NOMO-1 treated with dmso at 0.1 percent for 144 hours (cell line): ENCODE data around the gene ATP11A.
"Not testable (repeated sequence)": the region's sequence is repeated elsewhere in the genome, so short reads cannot be mapped to it uniquely, and the experiment has no call there.

ENCODE experiments used
- DNase-seq: peaks from one replicate; lab custom pipeline; 2025; ENCODE audit not compliant: unreplicated experiment; lab: John Stamatoyannopoulos, UW

The ATP11A gene

DNA sequence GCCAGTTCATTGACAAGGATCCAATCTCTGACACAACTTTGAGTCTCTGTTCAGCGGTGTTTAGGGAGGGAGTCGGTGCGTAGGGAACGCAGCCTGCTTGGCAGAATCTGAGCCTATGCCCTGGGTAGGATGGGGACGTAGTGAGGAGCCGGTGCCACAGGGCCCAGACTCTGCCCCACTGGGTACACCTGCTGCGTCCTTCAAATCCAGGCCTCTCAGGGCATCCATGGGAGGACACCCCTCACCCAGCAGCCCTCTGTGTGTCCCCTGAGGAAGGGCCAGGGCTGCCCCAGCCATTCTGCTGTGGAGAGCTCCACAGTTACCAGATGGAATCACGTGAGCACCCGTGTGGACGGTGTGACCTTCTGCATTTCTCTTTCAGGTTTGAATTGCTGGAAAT lies 146.0 kb downstream of the ATP11A start:
- DNase-seq, result no peak

DNA sequence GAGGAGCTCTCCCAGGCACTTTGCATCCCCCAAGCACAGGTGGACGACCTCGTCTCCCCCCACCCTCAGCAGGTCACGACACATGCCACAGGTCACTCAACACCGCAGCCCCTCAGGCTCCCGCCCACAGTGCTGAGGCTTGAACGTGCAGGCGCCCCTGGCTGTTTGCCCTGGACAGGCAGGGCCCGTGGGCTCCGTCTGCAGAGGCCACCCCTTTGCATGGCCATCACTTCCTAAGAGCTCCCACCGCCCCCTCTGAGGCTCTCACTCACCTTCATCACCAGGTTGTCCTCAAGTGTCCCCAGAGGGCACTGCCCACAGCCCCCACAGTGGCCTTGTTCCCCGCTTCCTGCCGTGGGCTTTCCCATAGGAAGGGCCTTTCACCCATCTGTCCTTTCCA lies 147.1 kb downstream of the ATP11A start:
- no peak for DNase-seq

GRCh38 chr13:112837371-112838037 lies 147.7 kb downstream of the ATP11A start:
- no peak for DNase-seq

GRCh38 chr13:112838038-112838841 lies 148.4 kb downstream of the ATP11A start:
- no peak for DNase-seq

GRCh38 chr13:112838842-112839117 lies 148.9 kb downstream of the ATP11A start:
- DNase-seq, result no peak

GRCh38 chr13:112839356-112840105 lies 149.7 kb downstream of the ATP11A start:
- no peak for DNase-seq

- no peak for DNase-seq
These were observed 150.8 kb downstream of the ATP11A start for GRCh38 chr13:112840472-112841302.

- DNase-seq, result not testable (repeated sequence)
These were observed 151.6 kb downstream of the ATP11A start for GRCh38 chr13:112841303-112842015.

- no peak for DNase-seq
These were observed 152.6 kb downstream of the ATP11A start for GRCh38 chr13:112842343-112842856.

- DNase-seq, result no peak
These were observed 153.1 kb downstream of the ATP11A start for GRCh38 chr13:112842931-112843391.

GRCh38 chr13:112843392-112844111 lies 153.7 kb downstream of the ATP11A start:
- no peak for DNase-seq

DNA sequence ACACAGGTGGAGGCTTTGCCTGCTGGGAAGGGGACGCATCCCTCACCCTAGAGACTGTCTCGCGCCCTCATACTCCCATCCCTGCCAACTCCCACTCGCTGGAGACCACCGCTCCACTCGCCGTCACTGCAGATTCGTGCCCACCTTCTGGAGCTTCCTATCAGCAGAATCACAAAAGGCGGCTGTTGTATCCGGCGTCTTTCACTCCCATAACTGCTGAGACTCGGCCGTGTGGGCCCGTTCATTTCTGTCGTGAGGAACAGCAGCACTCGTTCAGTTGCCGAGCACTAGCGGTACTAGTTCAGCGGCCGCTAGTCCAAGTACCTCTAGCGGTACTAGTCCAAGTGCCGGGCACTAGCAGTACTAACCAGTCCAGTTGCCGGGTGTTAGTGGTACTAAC lies 154.6 kb downstream of the ATP11A start:
- DNase-seq, result no peak

GRCh38 chr13:112844879-112845278 lies 155.0 kb downstream of the ATP11A start:
- no peak for DNase-seq

DNA sequence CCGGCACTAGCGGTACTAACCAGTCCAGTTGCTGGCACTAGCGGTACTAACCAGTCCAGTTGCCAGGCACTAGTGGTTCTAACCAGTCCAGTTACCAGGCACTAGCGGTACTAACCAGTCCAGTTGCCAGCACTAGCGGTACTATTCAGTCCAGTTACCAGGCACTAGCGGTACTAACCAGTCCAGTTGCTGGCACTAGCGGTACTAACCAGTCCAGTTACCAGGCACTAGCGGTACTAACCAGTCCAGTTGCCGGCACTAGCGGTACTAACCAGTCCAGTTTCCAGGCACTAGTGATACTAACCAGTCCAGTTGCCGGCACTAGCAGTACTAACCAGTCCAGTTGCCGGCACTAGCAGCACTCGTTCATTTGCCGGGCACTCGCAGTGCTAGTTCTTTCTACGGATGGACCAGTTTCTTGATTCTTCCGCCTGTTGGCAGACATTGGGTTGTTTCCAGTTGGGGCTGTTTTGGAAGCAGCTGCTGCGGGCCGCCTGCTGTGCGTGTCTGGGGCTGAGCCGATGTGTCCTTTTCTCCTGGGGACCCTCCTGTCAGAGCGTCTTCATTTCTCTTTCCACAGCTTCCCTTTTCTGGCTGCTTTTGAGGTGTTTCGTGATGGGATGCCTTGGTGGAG lies 155.8 kb downstream of the ATP11A start:
- DNase-seq, result no peak

- DNase-seq, result no peak
These were observed 156.7 kb downstream of the ATP11A start for GRCh38 chr13:112846411-112847115.

- no peak for DNase-seq
These were observed 159.7 kb downstream of the ATP11A start for GRCh38 chr13:112849500-112849899.

DNA sequence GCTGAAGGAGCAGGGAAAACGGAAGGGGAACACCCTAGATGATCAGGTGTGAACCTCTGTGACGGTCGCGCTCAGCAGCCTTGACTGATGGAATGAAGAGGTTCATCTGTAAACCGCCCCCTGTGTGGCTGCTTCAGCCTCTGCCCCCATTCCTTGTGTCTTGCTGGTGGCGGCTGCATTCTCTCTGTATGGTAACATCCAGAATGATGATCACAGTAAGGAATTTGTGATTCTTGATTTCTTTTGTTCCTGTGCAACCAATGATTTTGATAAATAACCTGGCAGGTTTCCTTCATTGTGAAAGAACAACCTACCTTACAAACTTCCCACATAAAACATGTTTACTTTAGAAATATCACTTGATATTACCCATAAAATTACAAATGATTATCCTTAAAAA lies 160.4 kb downstream of the ATP11A start:
- no peak for DNase-seq
